SU-DHL-6 (cell line): ENCODE measurements around the gene MEF2A.

ENCODE experiments used
- CTCF ChIP-seq: fragments of 200-600 bp; sonication (generic); IDR thresholded peaks from one replicate; pipeline ENCODE4 v1.5.1; 2017; ENCODE audit warnings: antibody characterized with exemption, mild to moderate bottlenecking, low read length, moderate library complexity; ENCODE audit not compliant: insufficient read depth, poor library complexity, severe bottlenecking
- EZH2phosphoT487 ChIP-seq: fragments of 200-600 bp; sonication (generic), shearing (Covaris generic); conservative IDR thresholded peaks from 2 replicates; pipeline ENCODE4 v1.6.1; 2018; ENCODE audit warnings: mild to moderate bottlenecking, antibody characterized with exemption, low read length, moderate library complexity, mixed read lengths

GRCh38 chr15:99564221-99565048 is 1.3 kb upstream of the MEF2A start:
- TF ChIP-seq CTCF, result no peak
- no peak for TF ChIP-seq EZH2phosphoT487
